Immature natural killer cell (primary cell): ENCODE data around the gene GNG2. TPM values are rescaled to one million over a fixed set of nuclear protein-coding genes. Genes with fewer than 3 reads are reported as not detected.

Experiments
- DNase-seq, 3 donors: peaks; one replicate each; pipeline ENCODE4 v3.0.0; 2022; ENCODE audit warnings: mixed read lengths in 1 of 3
- H3K27ac Mint-ChIP-seq, 6 donors: one replicate each; pipeline ENCODE4 v1.8.0; 2020; ENCODE audit warnings: mixed read lengths in 6 of 6, mild to moderate bottlenecking in 5 of 6, inconsistent platforms in 4 of 6, moderate library complexity in 3 of 6
- H3K27me3 Mint-ChIP-seq, 3 donors: one replicate each; pipeline ENCODE4 v1.8.0; 2020 to 2021; ENCODE audit warnings: low read depth in 3 of 3, mild to moderate bottlenecking in 3 of 3, mixed read lengths in 3 of 3, moderate library complexity in 3 of 3, inconsistent platforms in 1 of 3
- H3K36me3 Mint-ChIP-seq, 3 donors: one replicate each; pipeline ENCODE4 v1.8.0; 2020; ENCODE audit warnings: mixed read lengths in 3 of 3, inconsistent platforms in 2 of 3, mild to moderate bottlenecking in 2 of 3
- H3K4me1 Mint-ChIP-seq, 2 donors: one replicate each; pipeline ENCODE4 v1.8.0; 2020; ENCODE audit warnings: inconsistent platforms in 2 of 2, mild to moderate bottlenecking in 2 of 2, mixed read lengths in 2 of 2, moderate library complexity in 1 of 2
- H3K4me3 Mint-ChIP-seq, 5 donors: one replicate each; pipeline ENCODE4 v1.8.0; 2020; ENCODE audit warnings: mild to moderate bottlenecking in 5 of 5, mixed read lengths in 5 of 5, inconsistent platforms in 3 of 5, moderate library complexity in 3 of 5
- H3K9me3 Mint-ChIP-seq, 6 donors: one replicate each; pipeline ENCODE4 v1.8.0; 2020; ENCODE audit warnings: mild to moderate bottlenecking in 6 of 6, mixed read lengths in 6 of 6, inconsistent platforms in 4 of 6, moderate library complexity in 3 of 6
- polyA plus RNA-seq, 3 donors: library from polyadenylated mRNA; unstranded; fragments of 300-500 nt; fragmentation: Illumina TruSeq; gene quantifications; one replicate each; pipeline ENCODE4 v1.2.3, GENCODE V29; 2021

GNG2 gene
- polyA plus RNA-seq, 3 donors from 2014 or later, result 391 to 466 (median 462) TPM

- H3K27ac Mint-ChIP-seq, result no peak overlapping the region
- peaks cover 0 to 14% of the 10 kb centered on the region in 2 donors for H3K4me1 Mint-ChIP-seq
- H3K9me3 Mint-ChIP-seq, result no peaks in the 10 kb centered on the region
- no peak for DNase-seq
- H3K36me3 Mint-ChIP-seq, result peaks cover 16 to 67% (median 21%) of the 10 kb centered on the region in 3 donors
- H3K4me3 Mint-ChIP-seq, result no peak overlapping the region
- H3K27me3 Mint-ChIP-seq, result peaks cover 0 to 1% (median 0%) of the 10 kb centered on the region in 3 donors
These were observed 138.7 kb downstream of the GNG2 start for GRCh38 chr14:51999084-51999483.

GRCh38 chr14:52000019-52000582 is 139.7 kb downstream of the GNG2 start:
- Mint-ChIP-seq H3K27me3 (peaks cover 0 to 1% (median 0%) of the 10 kb centered on the region in 3 donors), H3K27ac (no peak overlapping the region), H3K4me1 (peaks cover 0 to 17% of the 10 kb centered on the region in 2 donors), H3K36me3 (peaks cover 16 to 67% (median 20%) of the 10 kb centered on the region in 3 donors), H3K9me3 (no peaks in the 10 kb centered on the region), H3K4me3 (no peak overlapping the region)
- DNase-seq, result no peak

- Mint-ChIP-seq H3K4me3 (no peak overlapping the region), H3K9me3 (no peaks in the 10 kb centered on the region), H3K27ac (no peak overlapping the region), H3K4me1 (peaks cover 0 to 22% of the 10 kb centered on the region in 2 donors), H3K36me3 (peaks cover 16 to 69% (median 19%) of the 10 kb centered on the region in 3 donors), H3K27me3 (peaks cover 0 to 1% (median 0%) of the 10 kb centered on the region in 3 donors)
- no peak for DNase-seq
These were observed 140.3 kb downstream of the GNG2 start for GRCh38 chr14:52000696-52001095.

- H3K4me3 Mint-ChIP-seq, result no peak overlapping the region
- H3K9me3 Mint-ChIP-seq, result no peaks in the 10 kb centered on the region
- H3K27ac Mint-ChIP-seq, result no peak overlapping the region
- peaks cover 21 to 68% (median 24%) of the 10 kb centered on the region in 3 donors for H3K36me3 Mint-ChIP-seq
- H3K27me3 Mint-ChIP-seq, result peaks cover 0 to 1% (median 0%) of the 10 kb centered on the region in 3 donors
- H3K4me1 Mint-ChIP-seq, result peaks cover 0 to 12% of the 10 kb centered on the region in 2 donors
- no peak for DNase-seq
These were observed 142.1 kb downstream of the GNG2 start for GRCh38 chr14:52002542-52002941.

- H3K4me1 Mint-ChIP-seq, result peaks cover 0 to 12% of the 10 kb centered on the region in 2 donors
- H3K4me3 Mint-ChIP-seq, result no peak overlapping the region
- no peak overlapping the region for H3K27ac Mint-ChIP-seq
- peaks cover 26 to 71% (median 27%) of the 10 kb centered on the region in 3 donors for H3K36me3 Mint-ChIP-seq
- no peaks in the 10 kb centered on the region for H3K9me3 Mint-ChIP-seq
- DNase-seq, result no peak
- H3K27me3 Mint-ChIP-seq, result peaks cover 0 to 1% (median 0%) of the 10 kb centered on the region in 3 donors
These were observed 142.9 kb downstream of the GNG2 start for GRCh38 chr14:52003324-52003723.

- peaks cover 0 to 1% (median 0%) of the 10 kb centered on the region in 3 donors for H3K27me3 Mint-ChIP-seq
- peaks cover 25 to 66% (median 26%) of the 10 kb centered on the region in 3 donors for H3K36me3 Mint-ChIP-seq
- H3K4me3 Mint-ChIP-seq, result no peak overlapping the region
- DNase-seq, result no peak
- H3K9me3 Mint-ChIP-seq, result no peaks in the 10 kb centered on the region
- H3K4me1 Mint-ChIP-seq, result peaks cover 0 to 12% of the 10 kb centered on the region in 2 donors
- H3K27ac Mint-ChIP-seq, result no peak overlapping the region
These were observed 145.2 kb downstream of the GNG2 start for GRCh38 chr14:52005625-52006024.

- Mint-ChIP-seq H3K27me3 (peaks cover 0 to 1% (median 0%) of the 10 kb centered on the region in 3 donors), H3K4me1 (peaks cover 0 to 12% of the 10 kb centered on the region in 2 donors), H3K9me3 (no peaks in the 10 kb centered on the region), H3K36me3 (peaks cover 32 to 69% (median 32%) of the 10 kb centered on the region in 3 donors), H3K4me3 (no peak overlapping the region), H3K27ac (no peak overlapping the region)
- DNase-seq, result no peak
These were observed 145.9 kb downstream of the GNG2 start for GRCh38 chr14:52006361-52006760.

- Mint-ChIP-seq H3K4me3 (no peak overlapping the region), H3K9me3 (no peaks in the 10 kb centered on the region), H3K4me1 (peaks cover 0 to 12% of the 10 kb centered on the region in 2 donors), H3K27ac (no peak overlapping the region), H3K27me3 (peaks cover 0 to under 1% (median 0%) of the 10 kb centered on the region in 3 donors), H3K36me3 (peaks cover 35 to 65% (median 35%) of the 10 kb centered on the region in 3 donors)
- DNase-seq, result no peak
These were observed 146.8 kb downstream of the GNG2 start for GRCh38 chr14:52007211-52007610.

GRCh38 chr14:52007637-52008036 is 147.2 kb downstream of the GNG2 start:
- peaks cover 33 to 61% (median 35%) of the 10 kb centered on the region in 3 donors for H3K36me3 Mint-ChIP-seq
- H3K4me3 Mint-ChIP-seq, result no peak overlapping the region
- no peak for DNase-seq
- H3K27me3 Mint-ChIP-seq, result no peaks in the 10 kb centered on the region
- no peaks in the 10 kb centered on the region for H3K9me3 Mint-ChIP-seq
- peaks cover 0 to 12% of the 10 kb centered on the region in 2 donors for H3K4me1 Mint-ChIP-seq
- no peak overlapping the region for H3K27ac Mint-ChIP-seq

- Mint-ChIP-seq H3K9me3 (no peaks in the 10 kb centered on the region), H3K4me1 (peaks cover 0 to 12% of the 10 kb centered on the region in 2 donors), H3K36me3 (peaks cover 32 to 58% (median 35%) of the 10 kb centered on the region in 3 donors), H3K4me3 (no peak overlapping the region), H3K27ac (no peak overlapping the region), H3K27me3 (no peaks in the 10 kb centered on the region)
- DNase-seq, result no peak
These were observed 147.7 kb downstream of the GNG2 start for GRCh38 chr14:52008136-52008535.

GRCh38 chr14:52010173-52010693 is 149.8 kb downstream of the GNG2 start:
- H3K36me3 Mint-ChIP-seq, result peaks cover 23 to 43% (median 25%) of the 10 kb centered on the region in 3 donors
- H3K27me3 Mint-ChIP-seq, result peaks cover 0 to 2% (median 0%) of the 10 kb centered on the region in 3 donors
- H3K27ac Mint-ChIP-seq, result peak overlapping the region in 1 of 6 donors; percentile 7
- peaks cover 0 to 6% of the 10 kb centered on the region in 2 donors for H3K4me1 Mint-ChIP-seq
- H3K9me3 Mint-ChIP-seq, result no peaks in the 10 kb centered on the region
- no peak for DNase-seq
- H3K4me3 Mint-ChIP-seq, result no peak overlapping the region

GRCh38 chr14:52011523-52011922 is 151.1 kb downstream of the GNG2 start:
- Mint-ChIP-seq H3K4me3 (no peak overlapping the region), H3K9me3 (no peaks in the 10 kb centered on the region), H3K27ac (no peak overlapping the region), H3K27me3 (peaks cover 2 to 3% (median 2%) of the 10 kb centered on the region in 3 donors), H3K36me3 (peaks cover 17 to 32% (median 19%) of the 10 kb centered on the region in 3 donors), H3K4me1 (no peaks in the 10 kb centered on the region)
- no peak for DNase-seq

GRCh38 chr14:52012635-52013034 is 152.2 kb downstream of the GNG2 start:
- Mint-ChIP-seq H3K4me3 (no peak overlapping the region), H3K4me1 (no peaks in the 10 kb centered on the region), H3K36me3 (peaks cover 17 to 26% (median 18%) of the 10 kb centered on the region in 3 donors), H3K9me3 (no peaks in the 10 kb centered on the region), H3K27ac (no peak overlapping the region), H3K27me3 (peaks cover 2 to 3% (median 2%) of the 10 kb centered on the region in 3 donors)
- DNase-seq, result no peak

- Mint-ChIP-seq H3K36me3 (peaks cover 13 to 16% (median 14%) of the 10 kb centered on the region in 3 donors), H3K4me1 (no peaks in the 10 kb centered on the region), H3K27me3 (peaks cover 2 to 5% (median 2%) of the 10 kb centered on the region in 3 donors), H3K4me3 (no peak overlapping the region), H3K9me3 (no peaks in the 10 kb centered on the region), H3K27ac (no peak overlapping the region)
- DNase-seq, result no peak
These were observed 153.7 kb downstream of the GNG2 start for GRCh38 chr14:52013984-52014600.
